Measurements from ENCODE around the gene MSTO1.

- TF ChIP-seq POLR2AphosphoS5 (IDR thresholded peaks at IDR 0.05; ENCODE audit: low read depth, low read length): no peak
- TF ChIP-seq SIN3A (IDR thresholded peaks at IDR 0.05; ENCODE audit: borderline replicate concordance, insufficient read depth, low read length): no peak
- TF ChIP-seq REST (IDR thresholded peaks at IDR 0.05; ENCODE audit: insufficient read depth in 1 of 2, low read depth in 2 of 2, low read length in 2 of 2): no peak
- no peak for TF ChIP-seq TAF1 (IDR thresholded peaks at IDR 0.05; ENCODE audit: borderline replicate concordance, insufficient read depth, low read length)
Observed at GRCh38 chr1:155623357-155623756, 13.3 kb downstream of the MSTO1 start.

Measured in PFSK-1 (cell line).